AG10803 (cell line): ENCODE results near the gene RPS15.

Source experiments
- DNase-seq: peaks from one replicate; pipeline ENCODE4 v3.0.0; 2010; ENCODE audit warnings: low read depth
- H3K4me3 ChIP-seq: 2 replicates; pipeline ENCODE4 v1.5.1; 2011; ENCODE audit warnings: mild to moderate bottlenecking, low read length, control low read depth
- CTCF ChIP-seq: conservative IDR thresholded peaks from 2 replicates; pipeline ENCODE4 v1.5.1; 2011; ENCODE audit warnings: mild to moderate bottlenecking, low read length, control low read depth, inconsistent platforms

Gene RPS15

DNA sequence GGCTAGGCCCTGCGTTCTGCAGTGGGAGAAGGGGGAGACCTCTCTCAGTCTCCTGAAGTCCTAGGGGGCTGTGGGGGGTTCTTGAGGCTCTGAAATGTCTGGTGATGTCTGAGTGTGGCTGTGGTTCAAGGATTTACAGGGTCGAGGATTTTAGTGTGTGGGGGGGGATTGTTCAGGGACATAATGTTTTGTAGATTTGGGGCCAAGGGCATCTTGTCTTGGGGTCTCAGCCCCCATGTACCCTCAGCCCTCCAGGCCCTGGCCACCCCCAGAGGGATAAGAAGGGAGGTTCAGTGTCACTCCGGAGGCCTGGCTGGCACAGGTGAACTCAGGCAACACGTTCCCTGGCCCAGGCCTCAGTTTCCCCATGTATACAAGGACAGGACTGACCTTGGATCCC is 9.3 kb downstream of the RPS15 start:
- no peak for TF ChIP-seq CTCF
- no peak for DNase-seq
- no peak overlapping the region for H3K4me3 ChIP-seq

- no peak for TF ChIP-seq CTCF
- no peak overlapping the region for H3K4me3 ChIP-seq
- DNase-seq = no peak
These were observed 9.7 kb downstream of the RPS15 start for GRCh38 chr19:1447944-1448343.

DNA sequence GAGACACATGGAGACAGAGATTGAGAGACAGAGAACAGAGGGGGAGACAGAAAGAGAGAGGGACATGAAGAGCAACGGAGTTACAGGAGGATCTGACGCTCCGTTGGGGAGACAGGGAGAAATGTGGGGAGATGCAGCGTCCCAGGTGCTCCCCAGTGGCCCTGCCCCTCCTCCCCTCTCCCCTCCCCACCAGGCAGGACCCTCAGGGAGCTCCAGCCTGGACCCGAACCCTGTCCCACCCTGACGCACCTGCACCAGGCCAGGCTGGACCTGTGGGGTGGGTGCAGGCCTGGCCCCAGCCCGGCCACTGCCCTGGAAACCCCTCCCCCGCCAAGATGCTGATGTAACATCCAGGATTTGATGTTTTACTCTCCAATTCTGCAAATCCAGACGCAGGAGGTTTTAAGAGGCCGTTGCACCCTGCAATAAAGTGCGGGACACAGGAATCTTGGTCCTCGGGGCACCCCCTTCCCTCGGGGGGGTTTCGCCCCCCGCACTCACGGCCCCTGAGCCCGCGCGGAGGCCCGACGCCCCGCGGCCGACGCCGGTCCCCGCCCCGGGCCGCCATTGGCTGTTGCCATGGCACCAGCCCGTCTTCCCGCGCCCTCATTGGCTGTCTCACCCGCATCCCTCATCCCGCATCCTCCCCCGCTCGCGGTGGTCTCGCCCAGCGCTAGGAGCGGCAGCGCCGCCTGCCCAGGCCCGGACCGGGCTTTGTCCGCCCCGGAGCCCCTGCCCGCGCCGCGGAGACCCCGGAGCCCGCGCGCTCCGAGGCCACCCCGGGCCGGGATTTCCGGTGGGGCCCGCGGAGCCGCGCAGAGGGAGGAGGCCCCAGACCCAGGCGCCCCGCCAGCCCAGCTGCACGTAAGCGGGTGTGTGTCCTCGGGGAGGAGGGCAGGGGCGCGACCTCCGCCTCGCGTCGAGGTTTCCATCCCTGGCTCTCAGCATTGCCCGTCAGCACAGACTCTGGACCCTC is 11.6 kb downstream of the RPS15 start, which contains the start of gene APC2:
Gene APC2 (plus strand): TSS at position 655 of the 976 bp plus-strand sequence. CDS start 2,881 bp downstream, outside the sequence.
- no peak for TF ChIP-seq CTCF
- H3K4me3 ChIP-seq = peak within 1 kb of the TSS; percentile 40
- DNase-seq = peak; percentile 36

DNA sequence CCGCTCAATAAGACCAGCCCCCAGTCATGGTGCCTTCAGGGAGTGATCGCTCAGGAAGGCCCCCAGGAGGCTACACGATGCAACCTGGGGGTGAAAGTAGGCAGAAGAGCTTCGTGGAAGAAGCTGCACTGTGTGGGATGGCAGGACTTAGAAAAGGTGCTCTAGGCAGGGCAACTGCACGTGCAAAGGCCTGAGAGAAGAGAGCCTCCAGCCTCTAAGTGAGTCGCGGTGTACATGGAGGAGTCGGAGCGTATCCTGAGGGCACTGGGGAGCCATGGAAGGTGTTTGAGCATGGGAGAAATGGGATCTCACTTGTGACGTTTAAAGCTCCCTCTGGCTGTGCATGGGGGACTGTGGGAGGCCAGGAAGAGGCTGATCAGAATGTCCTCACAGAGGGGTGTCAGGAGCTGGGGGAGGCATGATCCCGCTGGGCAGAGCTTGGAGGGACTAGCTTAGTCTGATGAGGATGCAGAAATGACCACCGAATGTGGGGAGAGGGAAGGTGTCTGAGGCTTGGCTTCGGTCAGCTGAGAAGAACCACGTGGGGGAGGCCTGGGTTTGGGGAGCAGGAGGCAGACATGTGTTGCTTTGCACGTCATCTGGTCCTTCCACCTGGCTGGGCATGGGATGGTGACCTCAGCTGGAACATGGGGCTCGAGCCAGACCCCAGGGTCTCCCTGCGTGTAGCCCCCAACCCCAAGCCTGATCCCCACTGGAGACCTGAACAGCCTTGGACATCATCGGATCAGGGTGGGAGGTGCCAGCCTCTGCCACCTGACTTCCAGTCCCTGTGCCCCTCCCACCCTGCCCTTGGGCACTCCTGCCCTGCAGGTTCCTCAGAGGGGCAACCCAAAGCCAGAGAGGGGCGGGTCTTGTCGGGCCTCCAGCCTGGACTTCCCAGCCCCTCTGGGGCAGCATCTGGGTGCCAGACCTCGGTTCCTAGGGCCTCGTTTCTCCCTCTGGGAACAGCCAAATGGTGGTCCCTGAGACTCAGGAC is 12.8 kb downstream of the RPS15 start:
- no peak for DNase-seq
- TF ChIP-seq CTCF = no peak
- H3K4me3 ChIP-seq = no peak overlapping the region

GRCh38 chr19:1451916-1452801 is 14.0 kb downstream of the RPS15 start:
- no peak for DNase-seq
- H3K4me3 ChIP-seq = no peak overlapping the region

More at GRCh38 chr19:1451916-1452801, 14.0 kb downstream of the RPS15 start:
- no peak for TF ChIP-seq CTCF
